SK-N-DZ (cell line): ENCODE results near the gene DNAJC2.
"Not testable (repeated sequence)": the region's sequence is repeated elsewhere in the genome, so short reads cannot be mapped to it uniquely, and the experiment has no call there.

ENCODE experiments used
- DNase-seq: peaks from one replicate; pipeline ENCODE4 v3.0.0-alpha.2; 2015; ENCODE audit warnings: low spot score

DNAJC2 gene

DNA sequence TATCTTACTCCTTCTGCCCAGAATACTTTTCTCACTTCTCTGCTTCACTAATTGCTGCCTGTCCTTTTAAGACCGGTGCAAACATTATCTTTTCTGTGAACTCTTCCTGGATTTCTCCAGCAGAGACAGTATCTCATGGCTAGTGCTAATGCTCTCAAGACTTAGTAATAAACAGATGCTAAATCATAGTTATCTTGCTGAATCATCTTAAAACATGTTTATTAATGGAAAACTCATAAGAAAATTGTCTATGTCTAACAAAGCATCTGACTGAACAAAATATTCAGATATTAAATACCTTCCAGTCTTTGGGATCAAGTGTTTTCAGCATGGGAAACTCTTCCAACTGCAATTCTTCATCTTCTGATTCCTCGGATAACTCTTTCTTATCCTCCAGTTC is 3.1 kb downstream of the DNAJC2 start:
- no peak for DNase-seq

GRCh38 chr7:103338864-103339263 is 5.7 kb downstream of the DNAJC2 start:
- DNase-seq: no peak

DNA sequence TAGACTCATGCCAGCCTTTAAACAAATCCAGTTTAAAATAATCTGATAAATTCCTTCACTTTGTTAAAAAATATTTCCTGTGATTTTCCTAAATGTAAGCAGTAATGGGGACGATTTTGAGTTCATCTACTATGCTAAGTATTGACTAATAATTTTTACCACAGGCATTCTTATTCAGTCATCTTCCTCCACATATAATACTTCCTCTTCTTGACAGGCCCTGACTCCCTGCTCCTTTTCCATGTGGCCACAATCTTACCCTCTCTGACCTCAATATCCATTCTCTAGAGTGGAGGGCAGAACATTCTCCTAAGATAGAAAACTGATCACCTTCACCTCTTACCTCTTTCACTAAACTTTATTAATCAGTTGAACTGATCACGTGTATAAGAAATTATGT is 7.8 kb downstream of the DNAJC2 start:
- no peak for DNase-seq

DNA sequence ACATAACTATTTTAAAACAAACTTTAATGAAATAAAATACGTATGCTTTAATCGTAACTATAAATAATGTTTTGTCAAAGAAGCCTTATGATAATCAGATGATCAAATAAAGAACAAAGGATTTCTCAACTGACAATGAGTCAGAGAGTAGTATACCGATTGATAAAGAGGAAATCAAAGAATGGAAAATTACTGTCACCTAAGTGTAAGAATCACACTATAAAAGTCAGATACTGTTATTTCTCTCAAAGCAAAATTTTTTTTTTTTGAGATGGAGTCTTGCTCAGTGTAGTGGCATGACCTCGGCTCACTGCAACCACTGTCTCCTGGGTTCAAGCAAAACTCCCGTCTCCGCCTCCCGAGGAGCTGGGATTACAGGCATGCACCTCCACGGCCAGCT is 18.8 kb downstream of the DNAJC2 start:
- DNase-seq: no peak

GRCh38 chr7:103317009-103317408 is 27.6 kb downstream of the DNAJC2 start:
- DNase-seq: no peak

GRCh38 chr7:103316380-103316941 is 28.1 kb downstream of the DNAJC2 start:
- DNase-seq: no peak

DNA sequence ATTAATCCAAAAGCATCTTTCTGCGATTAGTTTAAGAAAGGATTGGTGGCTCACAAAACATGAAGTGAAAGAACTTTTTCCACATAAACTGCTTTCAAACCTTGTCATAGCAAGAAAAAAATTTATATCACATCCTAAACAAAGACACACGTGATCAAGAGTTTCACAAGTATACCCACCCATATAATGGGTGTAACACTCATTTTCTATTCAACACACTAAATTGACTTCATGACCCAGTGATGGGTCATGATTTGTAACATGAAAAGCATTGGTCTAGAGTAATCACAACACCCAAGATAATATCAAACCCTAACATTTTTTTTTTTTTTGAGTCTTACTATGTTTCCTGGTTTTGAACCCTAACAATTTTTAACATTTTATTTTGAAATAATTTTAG is 29.7 kb downstream of the DNAJC2 start:
- DNase-seq: no peak

DNA sequence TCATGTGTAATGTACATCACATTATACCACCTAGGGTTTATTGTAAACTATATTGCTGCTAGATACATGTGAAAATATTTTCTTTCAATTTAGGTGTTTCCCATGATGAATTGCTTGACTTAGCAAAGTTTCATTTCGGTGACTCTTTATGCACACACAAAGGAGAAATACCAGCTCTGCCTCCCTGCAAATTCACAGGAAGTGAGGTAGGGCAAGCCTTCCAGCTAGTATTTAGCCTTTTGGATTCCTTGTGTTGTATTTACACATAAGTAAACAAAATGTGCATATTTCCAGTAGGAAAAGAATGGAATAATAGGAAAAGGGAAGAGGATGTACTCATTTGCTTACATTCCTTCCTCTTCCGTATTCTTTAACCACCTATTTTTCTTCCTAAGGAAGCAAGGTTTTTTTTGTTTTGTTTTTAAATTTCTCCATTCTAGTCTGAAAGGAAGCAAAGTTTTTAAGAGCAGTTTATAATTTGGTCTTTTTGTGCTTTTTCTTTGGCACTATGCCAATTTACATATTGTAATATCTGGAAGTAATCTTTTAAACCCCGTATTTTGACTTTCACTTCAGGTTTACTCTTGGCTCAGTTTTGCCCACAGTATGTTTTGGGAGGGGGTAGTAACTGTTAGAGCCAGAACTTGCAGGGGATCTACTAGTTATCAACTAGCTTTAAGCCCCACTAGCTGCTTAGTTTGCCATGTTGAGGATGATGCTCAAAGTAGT is 36.9 kb downstream of the DNAJC2 start:
- no peak for DNase-seq

GRCh38 chr7:103301441-103301840 is 43.1 kb downstream of the DNAJC2 start:
- no peak for DNase-seq

- no peak for DNase-seq
Measured at GRCh38 chr7:103299660-103300059, 44.9 kb downstream of the DNAJC2 start.

- no peak for DNase-seq
Measured at GRCh38 chr7:103297837-103298179, 46.8 kb downstream of the DNAJC2 start.

DNA sequence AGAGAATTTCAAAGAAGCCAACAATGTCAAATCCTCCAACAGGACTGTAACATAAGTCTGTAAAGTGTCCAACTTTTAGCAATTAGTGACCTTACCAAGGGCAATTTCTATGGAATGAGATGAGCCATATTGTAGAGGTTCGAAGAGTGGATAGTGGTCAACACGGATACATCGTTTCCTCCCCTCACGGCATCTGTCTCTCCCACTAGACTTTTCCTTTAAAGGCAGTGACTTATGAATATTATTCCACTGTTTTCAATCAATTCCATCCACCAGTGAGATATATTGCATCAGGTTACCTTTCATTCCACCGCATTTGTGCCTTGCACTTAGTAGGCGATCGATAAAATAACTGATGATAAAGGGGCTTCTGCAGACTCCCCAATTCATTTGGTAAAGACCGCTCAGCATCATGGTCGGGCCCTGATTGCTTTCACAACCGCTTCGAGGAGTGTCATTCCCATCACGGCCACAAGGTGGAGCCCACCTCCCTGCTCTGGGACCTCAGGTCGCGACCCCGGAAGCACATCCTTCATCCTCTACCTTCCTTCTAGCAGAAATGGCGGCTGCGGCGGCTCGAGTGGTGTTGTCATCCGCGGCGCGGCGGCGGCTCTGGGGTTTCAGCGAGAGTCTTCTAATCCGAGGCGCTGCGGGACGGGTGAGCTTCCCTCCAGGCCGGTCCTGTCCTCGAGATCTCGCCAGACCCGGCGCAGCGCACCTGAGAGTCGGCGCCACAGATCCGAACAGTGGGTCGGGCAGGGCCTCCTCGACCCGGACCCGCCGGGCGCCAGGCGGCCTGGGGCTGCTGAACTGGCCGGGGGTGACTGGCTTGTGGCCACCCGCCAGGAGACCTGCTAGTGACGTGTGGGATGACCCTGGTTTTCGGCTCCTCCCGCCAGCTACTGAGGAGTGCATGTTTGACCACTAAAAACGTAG is 47.4 kb downstream of the DNAJC2 start, which contains the start of gene PMPCB:
Gene PMPCB (plus strand): TSS at position 535 of the 936 bp plus-strand sequence. CDS start 25 bp downstream, at position 560.
- peak; percentile 93 for DNase-seq

DNA sequence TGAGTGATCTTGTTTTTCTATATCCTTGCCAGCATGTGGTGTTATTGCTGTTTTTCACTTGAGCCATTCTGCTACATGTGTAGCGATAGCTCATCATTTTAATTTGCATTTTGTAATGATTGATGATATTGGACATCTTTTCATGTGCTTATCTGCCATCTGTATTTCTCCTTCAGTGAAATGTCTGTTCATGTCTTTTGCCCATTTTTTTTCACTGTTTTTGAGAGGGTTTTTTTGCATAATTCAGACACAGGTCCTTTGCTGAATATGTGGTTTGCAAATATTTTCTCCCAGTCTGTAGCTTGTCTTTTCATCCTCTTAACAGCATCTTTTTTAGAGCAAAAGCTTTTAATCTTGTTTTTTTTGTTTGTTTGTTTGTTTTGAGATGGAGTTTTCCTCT is 51.0 kb downstream of the DNAJC2 start:
- no peak for DNase-seq

DNA sequence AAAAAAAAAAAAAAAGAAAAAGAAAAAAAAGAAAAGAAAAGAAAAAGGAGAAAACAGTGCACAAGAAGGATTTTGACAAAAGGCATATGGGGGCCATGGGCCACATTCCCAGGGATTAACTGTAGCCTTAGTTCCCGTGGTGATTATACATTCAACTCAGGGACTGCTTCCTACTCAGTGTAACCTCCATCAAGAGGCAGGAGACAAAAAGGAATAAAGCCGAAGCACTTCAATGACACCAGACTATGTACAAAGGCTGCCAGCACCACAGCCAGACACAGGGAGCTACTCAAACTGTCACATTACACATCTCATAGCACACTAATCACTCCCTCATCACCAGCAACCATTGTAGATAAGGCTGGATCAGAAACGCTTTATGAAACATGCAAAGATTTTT is 52.4 kb downstream of the DNAJC2 start:
- DNase-seq: no peak

DNA sequence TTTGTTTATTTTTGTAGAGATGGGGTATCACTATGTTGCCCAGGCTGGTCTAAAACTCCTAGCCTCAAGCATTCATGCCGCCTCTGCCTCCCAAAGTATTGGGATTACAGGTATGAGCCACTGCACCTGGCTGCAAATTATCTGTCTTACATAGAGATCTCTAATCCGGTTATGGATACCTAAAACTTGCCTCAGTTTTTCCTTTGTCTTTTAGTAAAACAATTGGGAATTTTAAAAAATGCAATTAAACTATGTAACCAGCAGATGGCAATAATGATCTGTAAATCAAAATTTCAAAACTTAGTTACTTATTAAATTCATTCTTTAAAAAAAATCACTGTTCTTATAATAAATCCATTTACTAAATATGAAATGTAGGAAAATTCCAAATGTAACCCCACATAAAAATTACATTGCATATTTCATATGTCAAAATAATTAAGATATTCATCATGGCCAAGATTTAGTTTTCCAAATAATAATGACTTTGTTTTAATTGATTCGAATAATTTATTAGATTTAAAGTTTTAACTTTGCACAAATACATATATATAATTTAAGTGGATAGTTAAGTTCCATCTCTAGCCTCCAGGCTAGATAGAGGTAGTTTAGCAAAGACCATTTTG is 61.7 kb downstream of the DNAJC2 start:
- DNase-seq: not testable (repeated sequence)

GRCh38 chr7:103280803-103281155 is 63.8 kb downstream of the DNAJC2 start:
- DNase-seq: peak; percentile 27

GRCh38 chr7:103279963-103280802 is 64.4 kb downstream of the DNAJC2 start:
- peak; percentile 85 for DNase-seq

DNA sequence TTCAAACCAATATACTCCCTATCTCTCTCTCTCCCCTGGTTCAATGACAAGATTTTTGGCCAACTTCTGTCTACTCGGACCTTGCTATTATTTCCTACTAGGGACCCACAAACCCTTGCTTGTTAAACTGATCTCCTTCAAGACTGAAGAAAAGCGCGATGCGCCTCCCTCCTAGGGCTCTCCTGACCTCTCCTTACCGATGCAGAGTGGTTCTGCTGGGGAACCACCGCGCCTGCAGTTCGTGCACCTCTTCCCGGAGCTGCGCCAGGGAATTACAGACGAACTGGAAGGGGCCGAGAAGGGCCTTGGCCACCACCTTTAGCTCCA is 65.0 kb downstream of the DNAJC2 start:
- peak; percentile 56 for DNase-seq

DNA sequence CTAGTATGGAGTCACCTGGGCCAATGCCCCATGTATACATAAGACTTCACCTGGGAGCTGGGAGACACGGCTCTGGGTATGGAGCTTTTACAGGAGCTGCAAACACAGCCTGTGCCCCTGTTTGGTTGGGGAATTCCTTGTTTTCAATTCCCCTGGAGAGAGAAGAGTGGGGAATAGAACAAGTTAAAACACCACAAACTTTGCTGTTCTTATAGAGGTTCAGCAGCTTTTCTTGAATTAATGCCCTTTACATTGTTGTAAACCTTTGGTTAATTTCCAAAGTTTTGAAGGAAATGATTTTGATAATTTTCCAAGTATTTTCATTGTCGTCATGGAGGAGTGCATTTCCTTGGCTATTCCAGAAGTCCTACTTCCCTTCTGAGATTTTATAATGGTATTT is 66.4 kb downstream of the DNAJC2 start:
- DNase-seq: not testable (repeated sequence)

- DNase-seq: not testable (repeated sequence)
Measured at GRCh38 chr7:103274867-103275266, 69.7 kb downstream of the DNAJC2 start.

DNA sequence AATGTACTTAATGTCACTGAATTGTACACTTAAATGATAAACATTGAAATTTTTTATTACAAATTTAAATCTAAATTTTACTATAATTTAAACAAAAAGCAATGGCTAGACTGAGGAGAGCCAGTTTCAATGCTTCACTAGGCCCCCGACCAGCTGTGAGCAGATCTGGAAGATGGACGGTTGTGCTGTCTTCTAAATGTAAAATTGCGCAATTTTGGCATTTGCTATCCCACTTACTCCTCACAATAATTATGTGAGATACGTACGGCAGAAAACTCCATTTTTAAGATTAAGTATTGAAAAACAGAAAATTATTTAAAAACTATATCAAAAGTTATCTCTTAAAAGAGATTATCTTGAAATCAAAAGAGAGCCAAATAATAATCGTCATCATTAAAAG is 71.2 kb downstream of the DNAJC2 start:
- not testable (repeated sequence) for DNase-seq
